ENCODE results near the gene ASAH2. TPM values are rescaled to one million over a fixed set of nuclear protein-coding genes. Genes with fewer than 3 reads are reported as not detected.

Gene ASAH2
- total and polyA plus RNA-seq, 4 donors = 0.75 to 3.0 (median 1.0) TPM

GRCh38 chr10:50260791-50261281 is 9.5 kb upstream of the ASAH2 start:
- no peak for DNase-seq (ENCODE audit: low spot score)
- WGBS = 70% methylated on average over 2 of the region's 2 CpGs
- no peaks in the 10 kb centered on the region for H3K27me3 ChIP-seq (ENCODE audit: control insufficient read depth in 4 of 4, insufficient read depth in 4 of 4, low read length in 3 of 4)
- H3K36me3 ChIP-seq (ENCODE audit: control insufficient read depth in 4 of 4, insufficient read depth in 3 of 4, low read depth in 1 of 4, low read length in 3 of 4) = no peaks in the 10 kb centered on the region
- peaks cover 0 to 2% (median 0%) of the 10 kb centered on the region in 4 donors for H3K4me1 ChIP-seq (ENCODE audit: control insufficient read depth in 4 of 4, insufficient read depth in 4 of 4, low read length in 3 of 4)
- H3K27ac ChIP-seq (ENCODE audit: low read depth in 1 of 2, low read length in 2 of 2) = no peak overlapping the region
- no peak overlapping the region for H3K4me3 ChIP-seq (ENCODE audit: low read depth in 1 of 3, low read length in 3 of 3)
- no peak for TF ChIP-seq YY1 (IDR thresholded peaks at IDR 0.05)
- TF ChIP-seq HNF4A (conservative IDR thresholded peaks at IDR 0.05) = peak in 1 of 2 donors; percentile 44
- TF ChIP-seq EGR1 (IDR thresholded peaks at IDR 0.05; ENCODE audit: low read depth in 2 of 2) = no peak
- H3K9ac ChIP-seq (ENCODE audit: low read depth in 1 of 2, low read length in 2 of 2) = no peak overlapping the region
- H3K9me3 ChIP-seq (ENCODE audit: control insufficient read depth in 4 of 4, low read length in 3 of 4) = no peaks in the 10 kb centered on the region

GRCh38 chr10:50254479-50254878 is 3.2 kb upstream of the ASAH2 start:
- WGBS = 47% methylated on average over 2 of the region's 2 CpGs
- H3K4me1 ChIP-seq (ENCODE audit: control insufficient read depth in 4 of 4, insufficient read depth in 4 of 4, low read length in 3 of 4) = peaks cover 4 to 21% (median 15%) of the 10 kb centered on the region in 4 donors
- no peak overlapping the region for H3K4me3 ChIP-seq (ENCODE audit: low read depth in 1 of 3, low read length in 3 of 3)
- H3K36me3 ChIP-seq (ENCODE audit: control insufficient read depth in 4 of 4, insufficient read depth in 3 of 4, low read depth in 1 of 4, low read length in 3 of 4) = no peaks in the 10 kb centered on the region
- no peaks in the 10 kb centered on the region for H3K9me3 ChIP-seq (ENCODE audit: control insufficient read depth in 4 of 4, low read length in 3 of 4)
- H3K27ac ChIP-seq (ENCODE audit: low read depth in 1 of 2, low read length in 2 of 2) = no peak overlapping the region
- H3K9ac ChIP-seq (ENCODE audit: low read depth in 1 of 2, low read length in 2 of 2) = no peak overlapping the region
- TF ChIP-seq CTCF (IDR thresholded peaks at IDR 0.05; ENCODE audit: low read depth, low read length, missing input control) (no peak), ATF3 (IDR thresholded peaks at IDR 0.05) (no peak)
- no peaks in the 10 kb centered on the region for H3K27me3 ChIP-seq (ENCODE audit: control insufficient read depth in 4 of 4, insufficient read depth in 4 of 4, low read length in 3 of 4)
- no peak for DNase-seq (ENCODE audit: low spot score)

GRCh38 chr10:50250096-50250854 is 1.0 kb downstream of the ASAH2 start:
- H3K36me3 ChIP-seq (ENCODE audit: control insufficient read depth in 4 of 4, insufficient read depth in 3 of 4, low read depth in 1 of 4, low read length in 3 of 4) = no peaks in the 10 kb centered on the region
- no peaks in the 10 kb centered on the region for H3K27me3 ChIP-seq (ENCODE audit: control insufficient read depth in 4 of 4, insufficient read depth in 4 of 4, low read length in 3 of 4)
- WGBS = 39% methylated on average over 2 of the region's 2 CpGs
- peak overlapping the region; percentile 17 to 27 for H3K27ac ChIP-seq (ENCODE audit: low read depth in 1 of 2, low read length in 2 of 2)
- no peak for DNase-seq (ENCODE audit: low spot score)
- no peaks in the 10 kb centered on the region for H3K9me3 ChIP-seq (ENCODE audit: control insufficient read depth in 4 of 4, low read length in 3 of 4)
- H3K9ac ChIP-seq (ENCODE audit: low read depth in 1 of 2, low read length in 2 of 2) = no peak overlapping the region
- H3K4me3 ChIP-seq (ENCODE audit: low read depth in 1 of 3, low read length in 3 of 3) = no peak overlapping the region
- H3K4me1 ChIP-seq (ENCODE audit: control insufficient read depth in 4 of 4, insufficient read depth in 4 of 4, low read length in 3 of 4) = peaks cover 4 to 35% (median 28%) of the 10 kb centered on the region in 4 donors
- TF ChIP-seq CTCF (IDR thresholded peaks at IDR 0.05; ENCODE audit: low read depth, low read length, missing input control) (no peak), GABPA (IDR thresholded peaks at IDR 0.05 in 1 of 2, conservative IDR thresholded peaks at IDR 0.05 in 1 of 2) (no peak), NR2F2 (IDR thresholded peaks at IDR 0.05) (peak; percentile 81), REST (IDR thresholded peaks at IDR 0.05) (peak; percentile 57), MAX (IDR thresholded peaks at IDR 0.05) (peak; percentile 60), TAF1 (conservative IDR thresholded peaks at IDR 0.05) (no peak), RXRA (IDR thresholded peaks at IDR 0.05) (peak; percentile 77 to 83), ZBTB33 (IDR thresholded peaks at IDR 0.05) (peak; percentile 46), HNF4G (IDR thresholded peaks at IDR 0.05) (peak; percentile 37), SP1 (IDR thresholded peaks at IDR 0.05) (peak; percentile 75), FOXA2 (IDR thresholded peaks at IDR 0.05) (peak; percentile 74), HNF4A (conservative IDR thresholded peaks at IDR 0.05) (peak; percentile 84), EGR1 (IDR thresholded peaks at IDR 0.05; ENCODE audit: low read depth in 2 of 2) (no peak), ATF3 (IDR thresholded peaks at IDR 0.05) (peak; percentile 34)
